Measurements from ENCODE around the gene ABHD14A.

Gene ABHD14A

DNA sequence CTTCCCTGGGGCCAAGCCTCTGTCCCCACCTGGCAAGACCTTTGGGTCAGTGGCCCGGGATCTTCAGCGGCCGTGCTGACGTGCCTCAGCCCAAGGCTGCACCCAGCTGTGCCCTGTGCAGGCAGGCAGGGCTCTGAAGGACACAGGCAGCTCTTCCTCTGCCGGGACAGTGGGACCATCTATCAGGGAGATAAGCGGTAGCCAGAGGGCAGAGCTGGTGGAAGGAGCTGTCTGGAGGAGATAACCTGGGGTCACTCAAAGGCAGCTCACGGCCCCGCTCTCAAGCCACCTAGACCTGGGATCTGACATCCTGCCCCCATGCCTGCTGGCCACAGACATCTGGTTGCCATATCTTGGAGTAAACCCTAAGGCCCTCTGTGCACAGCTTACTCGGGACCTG is 54.2 kb downstream of the ABHD14A start:
- intact Hi-C loops (cut with DNase I) = no loop called here
- no peak for DNase-seq

DNA sequence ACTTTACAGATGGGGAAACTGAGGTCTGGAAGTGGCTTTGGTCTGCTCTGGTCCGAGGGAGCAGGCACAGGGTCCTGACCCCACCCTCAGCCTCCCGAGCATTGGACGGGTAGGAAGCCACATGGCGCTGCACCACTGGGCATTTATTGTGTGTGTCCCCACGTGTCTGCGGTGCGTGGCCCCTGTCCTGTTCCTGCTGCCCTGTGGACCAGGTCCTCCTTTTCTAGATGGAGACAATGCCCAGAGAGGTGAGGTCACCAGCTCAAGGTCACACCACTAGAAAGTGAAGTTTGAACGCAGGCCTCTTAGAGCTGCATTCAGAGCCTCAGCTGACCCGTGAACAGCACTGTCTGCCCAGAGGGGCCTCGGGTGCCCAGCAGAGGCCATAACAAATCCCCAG is 54.7 kb downstream of the ABHD14A start:
- intact Hi-C loops (cut with DNase I) = no loop called here
- no peak for DNase-seq

All from posterior cingulate gyrus (tissue), 11 donors.